Smooth muscle cell (in vitro differentiated cells): Measurements from ENCODE around the gene RNF150. TPM values are rescaled to one million over a fixed set of nuclear protein-coding genes. Genes with fewer than 3 reads are reported as not detected.

Source experiments
- DNase-seq: peaks from one replicate; lab custom pipeline; 2025; ENCODE audit not compliant: unreplicated experiment; lab: John Stamatoyannopoulos, UW
- H2AFZ ChIP-seq: fragments of 200-600 bp; sonication (generic); 2 replicates; pipeline ENCODE4 v1.6.0; 2016; ENCODE audit warnings: antibody characterized with exemption, low read depth, mild to moderate bottlenecking
- H3F3A ChIP-seq: fragments of 200-600 bp; sonication (generic); 2 replicates; pipeline ENCODE4 v1.6.0; 2017; ENCODE audit warnings: antibody characterized with exemption, low read depth
- H3K27ac ChIP-seq: fragments of 200-600 bp; sonication (generic); 2 replicates; pipeline ENCODE4 v1.5.1; 2016; ENCODE audit warnings: low read depth, mild to moderate bottlenecking
- H3K27me3 ChIP-seq: fragments of 200-600 bp; sonication (generic); 2 replicates; pipeline ENCODE4 v1.6.1; 2016; ENCODE audit warnings: low read depth, mild to moderate bottlenecking
- H3K36me3 ChIP-seq: fragments of 200-600 bp; sonication (generic); 2 replicates; pipeline ENCODE4 v1.5.1; 2016; ENCODE audit warnings: low read depth
- H3K4me1 ChIP-seq: fragments of 200-600 bp; sonication (generic); 2 replicates; pipeline ENCODE4 v1.5.1; 2016; ENCODE audit warnings: low read depth
- H3K4me2 ChIP-seq: fragments of 200-600 bp; sonication (generic); 2 replicates; pipeline ENCODE4 v1.6.0; 2016; ENCODE audit warnings: mild to moderate bottlenecking
- H3K4me3 ChIP-seq: fragments of 200-600 bp; sonication (generic); 2 replicates; pipeline ENCODE4 v1.5.1; 2016; ENCODE audit warnings: mild to moderate bottlenecking
- H3K79me2 ChIP-seq: fragments of 200-600 bp; sonication (generic); 2 replicates; pipeline ENCODE4 v1.6.0; 2016; ENCODE audit warnings: low read depth, mild to moderate bottlenecking
- H3K9ac ChIP-seq: fragments of 200-600 bp; sonication (generic); 2 replicates; pipeline ENCODE4 v1.6.0; 2016; ENCODE audit warnings: low read depth
- H3K9me3 ChIP-seq: fragments of 200-600 bp; sonication (generic); replicated peaks from 2 replicates; pipeline ENCODE4 v1.5.1; 2016; ENCODE audit warnings: low read depth
- H4K20me1 ChIP-seq: fragments of 200-600 bp; sonication (generic); 2 replicates; pipeline ENCODE4 v1.6.0; 2016; ENCODE audit warnings: low read depth
- CTCF ChIP-seq: fragments of 200-600 bp; sonication (generic); IDR thresholded peaks from 2 replicates; pipeline ENCODE4 v1.5.1; 2017; ENCODE audit warnings: borderline replicate concordance, mild to moderate bottlenecking, antibody characterized with exemption; ENCODE audit not compliant: insufficient read depth, poor library complexity, severe bottlenecking
- WGBS: methylation state at CpG from one replicate; pipeline ENCODE4 v1.1.7; 2016; ENCODE audit warnings: low lambda C conversion rate; 5-methylcytosine and 5-hydroxymethylcytosine counted together
- polyA plus RNA-seq: library from polyadenylated mRNA; unstranded; fragments of >200 nt; fragmentation: Nextera tagmentation; extraction: Ambion mirVana; gene quantifications from 2 replicates; pipeline ENCODE4 v1.2.1, GENCODE V29; 2016
- total RNA-seq: library from RNA; depleted of rRNA; stranded (reverse); fragments of >200 nt; gene quantifications from 2 replicates; pipeline ENCODE4 v1.2.3, GENCODE V29; 2014

Gene RNF150
- total and polyA plus RNA-seq, 2 experiments from 2014 or later = 0.09 to 2.2 TPM

GRCh38 chr4:140819610-140820009, 313.7 kb downstream of the RNF150 start:
- Histone ChIP-seq H3K79me2 (no peaks in the 10 kb centered on the region), H3F3A (no peaks in the 10 kb centered on the region), H3K9me3 (no peaks in the 10 kb centered on the region), H3K27ac (no peak overlapping the region), H2AFZ (no peak overlapping the region), H3K4me2 (no peak overlapping the region), H3K27me3 (peaks cover 13% of the 10 kb centered on the region), H3K36me3 (no peaks in the 10 kb centered on the region), H3K9ac (no peak overlapping the region), H3K4me1 (no peaks in the 10 kb centered on the region), H4K20me1 (no peaks in the 10 kb centered on the region), H3K4me3 (no peak overlapping the region)
- no peak for TF ChIP-seq CTCF
- no peak for DNase-seq
- 82% methylated on average over 1 of the region's 1 CpG for WGBS

- H3K4me1 ChIP-seq = no peaks in the 10 kb centered on the region
- H3K9ac ChIP-seq = no peak overlapping the region
- peaks cover 13% of the 10 kb centered on the region for H3K27me3 ChIP-seq
- no peaks in the 10 kb centered on the region for H3K9me3 ChIP-seq
- no peak overlapping the region for H2AFZ ChIP-seq
- no peaks in the 10 kb centered on the region for H3K36me3 ChIP-seq
- H3K4me2 ChIP-seq = no peak overlapping the region
- no peaks in the 10 kb centered on the region for H3F3A ChIP-seq
- no peaks in the 10 kb centered on the region for H3K79me2 ChIP-seq
- no peak overlapping the region for H3K27ac ChIP-seq
- no peak for DNase-seq
- whole genome bisulfite sequencing = 100% methylated on average over 1 of the region's 1 CpG
- no peaks in the 10 kb centered on the region for H4K20me1 ChIP-seq
- no peak overlapping the region for H3K4me3 ChIP-seq
- no peak for TF ChIP-seq CTCF
Measured at GRCh38 chr4:140818433-140818832, 314.8 kb downstream of the RNF150 start.

- no peak for DNase-seq
- Histone ChIP-seq H4K20me1 (no peaks in the 10 kb centered on the region), H3K36me3 (no peaks in the 10 kb centered on the region), H3F3A (no peaks in the 10 kb centered on the region), H3K27ac (no peak overlapping the region), H3K79me2 (no peaks in the 10 kb centered on the region), H2AFZ (no peak overlapping the region), H3K4me2 (no peak overlapping the region), H3K9ac (no peak overlapping the region), H3K4me3 (no peak overlapping the region), H3K4me1 (no peaks in the 10 kb centered on the region), H3K27me3 (peaks cover 13% of the 10 kb centered on the region), H3K9me3 (no peaks in the 10 kb centered on the region)
- WGBS = 72% methylated on average over 5 of the region's 5 CpGs
- no peak for TF ChIP-seq CTCF
Measured at GRCh38 chr4:140816806-140817510, 316.3 kb downstream of the RNF150 start.

- Histone ChIP-seq H3K4me3 (no peak overlapping the region), H2AFZ (no peak overlapping the region), H3K36me3 (no peaks in the 10 kb centered on the region), H3F3A (no peaks in the 10 kb centered on the region), H3K27ac (no peak overlapping the region), H4K20me1 (no peaks in the 10 kb centered on the region), H3K4me1 (no peaks in the 10 kb centered on the region), H3K9ac (no peak overlapping the region), H3K79me2 (no peaks in the 10 kb centered on the region), H3K4me2 (no peak overlapping the region), H3K9me3 (no peaks in the 10 kb centered on the region), H3K27me3 (peaks cover 18% of the 10 kb centered on the region)
- 18% methylated on average over 2 of the region's 2 CpGs for WGBS
- no peak for TF ChIP-seq CTCF
- DNase-seq = no peak
Measured at GRCh38 chr4:140813804-140814203, 319.5 kb downstream of the RNF150 start.
